Measurements from ENCODE around the gene CAMK1. TPM values are rescaled to one million over a fixed set of nuclear protein-coding genes. Genes with fewer than 3 reads are reported as not detected.

The CAMK1 gene
- total and polyA plus RNA-seq, 9 of the 15 experiments (the other 6 are each of a cell fraction or from before 2014, with no cell fraction given) = 0.23 to 10.7 (median 6.0) TPM

DNA sequence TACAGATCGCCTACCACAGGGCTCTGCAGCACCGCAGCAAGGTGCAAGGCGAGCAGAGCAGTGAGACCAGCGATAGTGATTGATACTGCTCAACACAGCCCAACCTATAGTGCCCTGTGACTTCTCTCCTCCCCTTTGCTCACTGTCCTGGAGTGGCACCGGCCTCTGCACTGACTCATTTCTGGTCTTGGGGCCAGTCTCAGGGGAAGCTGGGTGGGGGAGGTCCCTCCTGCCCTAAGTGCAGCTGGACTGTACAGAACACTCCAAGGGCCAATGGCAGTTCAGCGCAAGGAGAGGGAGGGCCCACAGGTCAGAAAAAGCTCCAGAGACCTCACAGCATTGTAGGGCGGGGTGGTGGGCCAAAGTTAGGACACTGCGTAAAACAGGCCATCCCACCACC is 22.5 kb downstream of the CAMK1 start:
- no peak for ATAC-seq
- in situ Hi-C loops (cut with MboI) (no loop called here), intact Hi-C loops (cut with micrococcal nuclease) (no loop called here)
- peaks cover 16% of the 10 kb centered on the region for H3K79me2 ChIP-seq (ENCODE audit: control insufficient read depth, insufficient read depth, low read length)
- H3K27me3 ChIP-seq (ENCODE audit: control insufficient read depth in 2 of 2, insufficient read depth in 2 of 2, low read length in 2 of 2) = no peaks in the 10 kb centered on the region
- H3K4me1 ChIP-seq (replicated peaks in 1 of 2; ENCODE audit: control insufficient read depth in 2 of 2, insufficient read depth in 2 of 2, low read length in 2 of 2) = peaks cover 12 to 27% of the 10 kb centered on the region in 2 experiments; a peak in 4 of 5 replicates
- H3K36me3 ChIP-seq (ENCODE audit: control insufficient read depth, insufficient read depth, low read length) = peaks cover 82% of the 10 kb centered on the region
- H3K4me2 ChIP-seq (ENCODE audit: insufficient read depth, low read length) = no peak overlapping the region
- CTCF ChIA-PET (ENCODE audit: low intra/inter-chr PET ratio) = no interaction called here
- FAIRE-seq = no peak
- no peaks in the 10 kb centered on the region for H3K9me3 ChIP-seq (replicated peaks; ENCODE audit: control insufficient read depth, insufficient read depth, low read depth, low read length)
- H3K9ac ChIP-seq (ENCODE audit: insufficient read depth in 1 of 2, low read depth in 2 of 2, low read length in 2 of 2) = peak overlapping the region in 1 of 2 experiments; percentile 31; a peak in 2 of 4 replicates
- no peaks in the 10 kb centered on the region for H3K9me1 ChIP-seq (ENCODE audit: control insufficient read depth, insufficient read depth, low read length)
- no peaks in the 10 kb centered on the region for H4K20me1 ChIP-seq (replicated peaks; ENCODE audit: control insufficient read depth, insufficient read depth, low read length)
- BruUV-seq (replicated peaks) = no TSS peak
- no peak overlapping the region for H3K4me3 ChIP-seq
- no peak overlapping the region for H3K27ac ChIP-seq (ENCODE audit: extremely low read depth, low read depth, low read length)
- 85% methylated on average over 8 of the region's 8 CpGs for WGBS (ENCODE audit: insufficient coverage, low coverage, missing lambda C conversion rate)
- no peak overlapping the region for H2AFZ ChIP-seq (ENCODE audit: low read depth, low read length)
- POLR2A ChIA-PET = interaction anchor here (0.8 to 5.4 kb wide), 4 partner anchors 10 to 97 kb away, joined by 3 to 58 read pairs (median 26); partner anchors contain the start of gene BRPF1
- no peak for TF ChIP-seq HDAC1 (IDR thresholded peaks at IDR 0.05)
- no peak for TF ChIP-seq ZNF146 (CRISPR knock-in tag; IDR thresholded peaks at IDR 0.05; ENCODE audit: unreplicated experiment)
- no peak for TF ChIP-seq PURB (CRISPR knock-in tag; IDR thresholded peaks at IDR 0.05; ENCODE audit: low read depth)
- no peak for TF ChIP-seq HDGF (IDR thresholded peaks at IDR 0.05)
- TF ChIP-seq ZNF23 (CRISPR knock-in tag; IDR thresholded peaks at IDR 0.05) = no peak
- no peak for TF ChIP-seq BRF1 (IDR thresholded peaks at IDR 0.05; ENCODE audit: borderline replicate concordance, extremely low read depth, insufficient read length)
- TF ChIP-seq RAD51 (IDR thresholded peaks at IDR 0.05; ENCODE audit: borderline replicate concordance, low read depth) = no peak
- TF ChIP-seq ZFP30 (CRISPR knock-in tag; IDR thresholded peaks at IDR 0.05; ENCODE audit: borderline replicate concordance) = no peak
- TF ChIP-seq POLR3G (IDR thresholded peaks at IDR 0.05; ENCODE audit: extremely low read depth, insufficient read length, insufficient replicate concordance) = no peak
- TF ChIP-seq FIP1L1 (IDR thresholded peaks at IDR 0.05; ENCODE audit: low read depth, low read length, poor library complexity, severe bottlenecking) = no peak
- TF ChIP-seq, protein P1, sequence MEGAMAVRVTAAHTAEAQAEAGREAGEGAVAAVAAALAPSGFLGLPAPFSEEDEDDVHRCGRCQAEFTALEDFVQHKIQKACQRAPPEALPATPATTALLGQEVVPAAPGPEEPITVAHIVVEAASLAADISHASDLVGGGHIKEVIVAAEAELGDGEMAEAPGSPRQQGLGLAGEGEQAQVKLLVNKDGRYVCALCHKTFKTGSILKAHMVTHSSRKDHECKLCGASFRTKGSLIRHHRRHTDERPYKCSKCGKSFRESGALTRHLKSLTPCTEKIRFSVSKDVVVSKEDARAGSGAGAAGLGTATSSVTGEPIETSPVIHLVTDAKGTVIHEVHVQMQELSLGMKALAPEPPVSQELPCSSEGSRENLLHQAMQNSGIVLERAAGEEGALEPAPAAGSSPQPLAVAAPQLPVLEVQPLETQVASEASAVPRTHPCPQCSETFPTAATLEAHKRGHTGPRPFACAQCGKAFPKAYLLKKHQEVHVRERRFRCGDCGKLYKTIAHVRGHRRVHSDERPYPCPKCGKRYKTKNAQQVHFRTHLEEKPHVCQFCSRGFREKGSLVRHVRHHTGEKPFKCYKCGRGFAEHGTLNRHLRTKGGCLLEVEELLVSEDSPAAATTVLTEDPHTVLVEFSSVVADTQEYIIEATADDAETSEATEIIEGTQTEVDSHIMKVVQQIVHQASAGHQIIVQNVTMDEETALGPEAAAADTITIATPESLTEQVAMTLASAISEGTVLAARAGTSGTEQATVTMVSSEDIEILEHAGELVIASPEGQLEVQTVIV (CRISPR knock-in tag; IDR thresholded peaks at IDR 0.05; ENCODE audit: borderline replicate concordance) = no peak
- no peak for DNase-seq (ENCODE audit: extremely low read depth in 1 of 4, low spot score in 3 of 4)
